Raji (cell line): ENCODE results near the gene NOX4.

Source experiments
- POLR2A ChIP-seq: IDR thresholded peaks from 2 replicates; pipeline ENCODE4 v1.6.1; 2011; ENCODE audit warnings: low read depth, low read length, control low read depth; ENCODE audit not compliant: insufficient read depth

Gene NOX4

GRCh38 chr11:89490981-89491690 is at the start of gene NOX4:
NOX4 (minus strand) TSS chr11:89491375; CDS start chr11:89491246, 129 bp downstream.
- no peak for TF ChIP-seq POLR2A

DNA sequence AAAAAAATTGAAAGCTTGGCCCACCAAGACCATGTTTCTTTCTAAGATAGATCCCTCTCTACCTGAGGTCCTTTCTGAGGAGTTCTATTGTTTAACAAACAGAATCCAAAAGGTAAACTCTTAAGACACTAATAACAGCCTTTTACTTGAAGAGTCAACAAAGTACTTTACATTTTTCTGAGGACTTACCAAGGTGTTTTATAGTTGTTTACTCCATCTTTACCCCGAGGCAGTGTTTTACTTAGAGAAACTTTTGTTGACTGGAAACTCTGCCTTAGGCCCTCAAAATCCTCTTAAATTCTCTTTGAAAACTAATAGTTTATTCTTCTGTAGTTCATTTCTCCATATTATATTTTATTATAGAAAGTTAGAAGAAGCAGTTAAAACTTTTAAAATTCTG is 49.7 kb upstream of the NOX4 start:
- no peak for TF ChIP-seq POLR2A

DNA sequence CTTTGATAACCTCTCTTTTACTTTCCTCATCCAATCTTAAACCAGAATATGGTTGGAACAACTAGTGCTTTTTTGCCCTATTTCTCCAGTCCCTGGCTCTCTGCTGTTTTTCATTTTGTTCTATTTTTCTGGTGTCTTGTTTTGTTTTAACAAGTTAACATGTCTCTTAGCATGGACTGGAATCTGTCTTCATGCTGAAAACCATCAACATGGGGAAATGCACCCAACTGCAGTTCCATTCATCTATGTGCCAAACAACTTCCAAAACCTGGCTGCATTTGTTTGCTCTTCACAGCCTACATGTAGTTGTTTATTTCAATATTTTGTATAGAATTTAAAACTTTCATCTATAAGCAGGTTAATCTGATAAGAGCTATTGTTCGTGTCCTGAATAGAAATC is 46.8 kb upstream of the NOX4 start:
- TF ChIP-seq POLR2A = no peak

GRCh38 chr11:89536926-89537325 is 45.8 kb upstream of the NOX4 start:
- TF ChIP-seq POLR2A = no peak

GRCh38 chr11:89535221-89535620 is 44.0 kb upstream of the NOX4 start:
- no peak for TF ChIP-seq POLR2A

DNA sequence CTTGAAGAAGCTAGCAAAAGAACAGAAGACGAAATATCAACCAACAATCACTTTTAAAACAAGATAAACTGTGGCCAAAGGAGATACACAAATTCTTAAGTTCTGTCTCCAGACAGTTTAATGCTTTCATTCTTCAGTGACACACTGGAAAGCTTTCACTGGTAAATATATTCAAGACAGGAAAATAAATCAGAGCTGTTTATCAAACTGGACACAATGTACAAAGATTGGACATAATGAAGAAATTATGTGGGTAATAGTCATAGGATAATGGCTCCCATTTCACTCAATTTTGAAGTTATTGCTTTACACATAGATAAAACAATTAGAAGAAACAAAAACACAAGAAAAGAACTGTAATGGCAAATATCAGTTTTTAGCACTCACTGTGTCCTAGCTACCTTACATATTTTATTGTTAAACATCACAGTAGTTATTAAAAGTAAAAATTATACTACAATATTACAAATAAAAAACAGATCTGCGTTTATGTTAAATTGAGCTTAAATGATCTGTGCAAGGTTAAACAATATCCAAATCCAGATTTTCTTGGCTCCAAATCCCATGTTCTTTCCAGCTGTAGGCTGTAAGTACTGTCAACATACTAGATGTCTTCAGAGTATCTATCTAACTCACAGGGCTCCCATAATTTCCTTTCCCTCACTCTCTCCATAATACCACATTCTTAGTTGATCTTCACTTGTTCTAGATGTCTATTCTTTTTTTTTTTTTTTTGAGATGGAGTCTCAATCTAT is 38.6 kb upstream of the NOX4 start:
- no peak for TF ChIP-seq POLR2A

DNA sequence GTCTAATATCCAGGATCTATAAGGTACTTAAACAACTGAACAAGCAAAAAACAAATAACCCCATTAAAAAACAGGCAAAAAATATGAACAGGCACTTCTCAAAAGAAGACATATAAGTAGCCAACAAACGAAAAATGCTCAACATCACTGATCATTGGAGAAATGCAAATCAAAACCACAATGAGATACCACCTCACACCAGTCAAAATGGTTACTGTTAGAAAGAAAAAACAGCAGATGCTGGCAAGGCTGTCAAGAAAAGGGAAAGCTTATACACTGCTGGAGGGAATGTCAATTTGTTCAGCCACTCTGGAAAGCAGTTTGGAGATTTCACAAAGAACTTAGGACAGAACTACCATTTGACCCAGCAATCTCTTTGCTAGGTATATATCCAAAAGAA is 30.6 kb upstream of the NOX4 start:
- TF ChIP-seq POLR2A = no peak

DNA sequence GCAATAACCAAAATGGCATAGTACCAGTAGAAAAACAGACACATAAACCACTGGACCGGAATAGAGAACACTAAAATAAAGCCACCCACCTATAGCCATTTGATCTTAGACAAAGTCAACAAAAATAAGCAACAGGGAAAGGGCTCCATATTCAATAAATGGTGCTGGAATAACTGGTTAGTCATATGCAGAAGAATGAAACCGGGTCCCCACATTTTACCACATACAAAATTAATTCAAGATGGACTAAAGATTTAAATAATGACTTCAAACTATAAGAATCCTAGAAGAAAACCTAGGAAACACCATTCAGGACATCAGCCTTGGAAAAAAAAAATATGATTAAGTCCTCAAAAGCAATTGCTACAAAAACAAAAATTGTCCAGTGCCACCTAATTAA is 30.1 kb upstream of the NOX4 start:
- TF ChIP-seq POLR2A = no peak

- TF ChIP-seq POLR2A = no peak
Measured at GRCh38 chr11:89516496-89516895, 25.3 kb upstream of the NOX4 start.

GRCh38 chr11:89508544-89508943 is 17.4 kb upstream of the NOX4 start:
- no peak for TF ChIP-seq POLR2A

DNA sequence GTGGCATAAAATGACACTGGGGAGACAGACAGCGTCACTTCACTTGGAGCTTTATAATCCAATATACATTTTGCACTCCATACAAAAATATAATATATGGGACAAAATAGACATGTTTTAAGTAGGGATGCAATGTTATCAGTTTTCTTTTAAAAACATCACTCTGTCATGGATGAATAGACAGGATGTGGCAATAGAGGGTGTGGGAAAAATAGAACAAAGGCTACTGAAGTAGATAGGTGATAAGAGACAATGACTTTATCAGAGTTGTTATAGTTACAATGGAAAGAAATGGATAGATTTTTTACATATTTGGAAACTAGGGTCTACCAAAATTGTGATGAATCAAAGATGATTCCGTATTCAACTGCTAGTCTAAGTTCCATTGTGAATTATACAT is 13.1 kb upstream of the NOX4 start:
- no peak for TF ChIP-seq POLR2A

DNA sequence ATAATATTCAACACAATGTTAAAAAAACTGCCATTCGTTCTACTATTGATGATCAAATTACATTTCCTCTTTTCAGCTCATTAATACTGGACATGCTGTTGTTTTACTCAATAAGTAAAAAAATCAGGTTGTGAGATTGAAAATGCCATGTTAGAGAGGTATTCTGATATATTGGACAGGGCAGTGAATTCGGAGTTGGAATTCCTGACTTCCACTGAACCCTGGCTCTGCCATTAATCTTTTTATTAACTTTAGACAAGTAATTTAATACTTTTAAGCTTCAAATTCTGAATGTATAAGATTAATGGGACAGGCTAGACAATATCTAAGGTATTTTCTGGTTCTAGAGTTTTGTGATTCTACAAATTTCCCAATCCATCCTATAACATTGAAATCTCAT is 12.2 kb upstream of the NOX4 start:
- TF ChIP-seq POLR2A = no peak

DNA sequence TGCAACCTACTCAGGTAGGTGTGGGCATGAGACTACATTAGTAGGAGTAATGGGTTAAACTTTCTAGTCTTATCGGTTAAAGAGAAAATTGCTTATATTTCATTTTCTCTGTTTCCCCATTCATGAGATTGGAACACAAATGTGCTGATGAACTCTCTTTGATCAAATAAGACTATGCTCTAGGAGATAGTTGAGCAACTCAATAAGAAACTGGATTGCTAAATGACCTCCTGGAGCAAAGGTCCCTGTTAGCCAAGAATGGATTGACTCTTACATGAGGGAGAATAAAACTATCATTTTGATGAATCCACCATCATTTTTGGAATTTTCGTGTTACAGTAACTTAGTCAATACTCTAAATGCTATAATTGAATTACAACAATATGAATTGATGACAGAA is 11.1 kb upstream of the NOX4 start:
- TF ChIP-seq POLR2A = no peak

DNA sequence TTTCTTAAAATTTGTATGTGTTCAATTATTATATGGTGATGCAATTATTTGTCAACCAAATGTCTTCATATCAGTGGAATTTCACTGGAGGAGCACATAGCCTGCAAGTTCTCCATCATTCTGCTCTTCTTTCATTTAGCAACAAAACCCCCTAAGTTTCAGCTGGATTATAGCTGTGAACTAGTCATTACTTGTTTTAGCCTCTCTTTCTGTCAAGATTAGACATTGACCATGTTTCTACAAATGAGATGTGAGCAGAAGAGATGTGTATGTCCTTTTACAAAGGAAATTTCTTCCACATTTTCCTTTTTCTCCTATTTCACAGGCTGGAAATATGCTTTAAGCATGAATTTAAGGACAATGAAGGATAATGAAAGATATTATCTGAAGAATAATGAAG is 9.2 kb upstream of the NOX4 start:
- TF ChIP-seq POLR2A = no peak

DNA sequence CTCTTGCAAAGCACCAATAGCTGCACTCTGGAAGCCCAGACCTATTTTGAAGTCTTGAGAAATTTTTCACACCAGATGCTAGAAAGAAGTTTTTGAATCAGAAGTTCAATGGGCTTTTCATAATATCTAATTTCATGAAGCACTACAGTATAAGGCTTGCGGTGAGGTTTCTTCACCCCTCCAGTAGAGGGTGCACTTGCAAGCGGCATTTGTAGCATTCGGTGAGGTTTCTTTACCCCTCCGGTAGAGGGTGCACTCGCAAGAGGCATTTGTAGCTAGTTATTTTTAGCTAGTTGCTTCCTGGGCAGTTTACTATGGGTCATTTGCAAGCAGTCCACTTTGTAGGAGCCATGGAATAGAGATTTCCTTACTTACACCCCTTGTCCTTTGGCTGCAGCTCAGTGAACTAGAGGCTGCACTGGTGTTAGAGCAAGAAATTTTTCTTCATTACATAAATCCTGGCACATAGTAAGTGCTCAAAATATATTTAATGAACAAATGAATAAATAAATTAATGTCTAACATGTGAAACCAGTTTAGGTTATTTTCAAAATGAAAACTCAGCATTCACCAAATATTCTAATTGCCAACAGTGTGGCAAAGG is 7.8 kb upstream of the NOX4 start:
- TF ChIP-seq POLR2A = no peak

DNA sequence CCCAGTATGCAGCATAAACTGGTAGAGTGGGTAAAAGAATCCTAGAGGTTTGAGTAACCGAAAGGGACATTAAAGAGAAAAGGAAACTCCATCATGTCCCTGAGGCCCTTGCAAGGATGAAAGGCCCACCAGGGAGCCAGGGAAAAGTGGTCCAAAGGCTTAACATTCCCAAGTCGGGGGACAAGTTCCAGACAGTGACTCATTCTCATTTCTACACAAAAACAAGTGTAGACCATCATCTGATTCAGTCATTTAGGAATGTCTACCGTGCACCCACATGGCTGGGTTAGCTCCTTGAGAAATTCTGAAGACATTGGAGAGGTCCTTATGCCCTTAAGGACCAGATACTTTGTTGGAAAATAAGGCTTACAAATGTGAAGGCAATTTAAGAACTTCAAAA is 4.8 kb upstream of the NOX4 start:
- no peak for TF ChIP-seq POLR2A
